ENCODE results near the gene CCDC92B.

Gene CCDC92B

GRCh38 chr17:2718150-2718938 lies 31.1 kb downstream of the CCDC92B start:
- Histone ChIP-seq H3K36me3 (no peaks in the 10 kb centered on the region), H3K4me1 (no peaks in the 10 kb centered on the region), H3K27me3 (peaks cover 0 to 23% of the 10 kb centered on the region in 2 donors), H3K9me3 (no peaks in the 10 kb centered on the region), H3K4me3 (no peak overlapping the region), H3K27ac (no peak overlapping the region)
- TF ChIP-seq CTCF (IDR thresholded peaks at IDR 0.05), result no peak
- intact Hi-C loops (cut with DNase I; ENCODE audit: low total_unique reads), result loop anchor here (10.0 kb wide), 1 partner anchor 946 kb away; the partner anchor contains the start of genes EMC6 and TAX1BP3
- DNase-seq, result no peak

- Histone ChIP-seq H3K4me3 (no peak overlapping the region), H3K27me3 (peaks cover 0 to 7% of the 10 kb centered on the region in 2 donors), H3K36me3 (no peaks in the 10 kb centered on the region), H3K4me1 (peaks cover 0 to 14% (median 7%) of the 10 kb centered on the region in 4 donors), H3K27ac (no peak overlapping the region), H3K9me3 (no peaks in the 10 kb centered on the region)
- intact Hi-C loops (cut with DNase I; ENCODE audit: low total_unique reads), result loop anchor here (10.0 kb wide), 1 partner anchor 948 kb away; the partner anchor contains the start of genes EMC6 and TAX1BP3
- no peak for DNase-seq
- no peak for TF ChIP-seq CTCF (IDR thresholded peaks at IDR 0.05)
Measured at GRCh38 chr17:2716649-2717048, 32.8 kb downstream of the CCDC92B start.

GRCh38 chr17:2713881-2714280 lies 35.6 kb downstream of the CCDC92B start:
- Histone ChIP-seq H3K36me3 (no peaks in the 10 kb centered on the region), H3K27me3 (no peaks in the 10 kb centered on the region), H3K4me3 (no peak overlapping the region), H3K4me1 (peaks cover 0 to 33% (median 29%) of the 10 kb centered on the region in 4 donors), H3K27ac (no peak overlapping the region), H3K9me3 (no peaks in the 10 kb centered on the region)
- intact Hi-C loops (cut with DNase I; ENCODE audit: low total_unique reads), result loop anchor here (10.0 kb wide), 1 partner anchor 951 kb away; the partner anchor contains the start of genes EMC6 and TAX1BP3
- TF ChIP-seq CTCF (IDR thresholded peaks at IDR 0.05), result no peak
- DNase-seq, result no peak

- H3K9me3 ChIP-seq, result no peaks in the 10 kb centered on the region
- no peak for DNase-seq
- peak overlapping the region; percentile 77 to 78 for H3K27ac ChIP-seq
- peaks cover 5 to 47% (median 43%) of the 10 kb centered on the region in 4 donors for H3K4me1 ChIP-seq
- H3K4me3 ChIP-seq, result peak overlapping the region; percentile 81 to 94
- intact Hi-C loops (cut with DNase I; ENCODE audit: low total_unique reads), result loop anchor here (10.0 kb wide), 1 partner anchor 952 kb away; the partner anchor contains the start of genes EMC6 and TAX1BP3
- H3K36me3 ChIP-seq, result no peaks in the 10 kb centered on the region
- H3K27me3 ChIP-seq, result no peaks in the 10 kb centered on the region
- TF ChIP-seq CTCF (IDR thresholded peaks at IDR 0.05), result no peak
Measured at GRCh38 chr17:2712300-2713043, 37.0 kb downstream of the CCDC92B start.

- H3K36me3 ChIP-seq, result no peaks in the 10 kb centered on the region
- peaks cover 5 to 54% (median 50%) of the 10 kb centered on the region in 4 donors for H3K4me1 ChIP-seq
- peak within 1 kb of the TSS; percentile 81 to 94 for H3K4me3 ChIP-seq
- intact Hi-C loops (cut with DNase I; ENCODE audit: low total_unique reads), result loop anchor here (10.0 kb wide), 1 partner anchor 953 kb away; the partner anchor contains the start of genes EMC6 and TAX1BP3
- peak within 1 kb of the TSS; percentile 77 to 78 for H3K27ac ChIP-seq
- H3K27me3 ChIP-seq, result no peaks in the 10 kb centered on the region
- peak; percentile 94 to 99 for DNase-seq
- TF ChIP-seq CTCF (IDR thresholded peaks at IDR 0.05), result no peak
- H3K9me3 ChIP-seq, result no peaks in the 10 kb centered on the region
Measured at GRCh38 chr17:2711608-2712299, 37.7 kb downstream of the CCDC92B start, which contains the start of gene CLUH. Gene CLUH, minus strand, starts transcription at chr17:2711764. Its CDS starts 103 bp downstream, at chr17:2711661.

Data from tibial artery (tissue), 4 donors.